Astrocyte of the cerebellum (primary cell): ENCODE measurements around the gene TMEM212.

Experiments used
- DNase-seq: peaks from one replicate; pipeline ENCODE4 v3.0.0-alpha.2; 2011; ENCODE audit warnings: low read depth
- H3K4me3 ChIP-seq: 2 replicates; pipeline ENCODE4 v1.5.1; 2011; ENCODE audit warnings: mild to moderate bottlenecking, low read depth, low read length, moderate library complexity
- in situ Hi-C: cut with HindIII; loops from 2 replicates; pipeline ENCODE4 v1.10.0; 2017; ENCODE audit warnings: low sequenced_read_pairs
- TF ChIP-seq, protein P1 (sequence below): IDR thresholded peaks from 2 replicates; pipeline ENCODE4 v1.5.1; 2012; ENCODE audit warnings: low read length, low read depth, moderate library complexity, mild to moderate bottlenecking; ENCODE audit errors: missing control alignments

TMEM212 gene

DNA sequence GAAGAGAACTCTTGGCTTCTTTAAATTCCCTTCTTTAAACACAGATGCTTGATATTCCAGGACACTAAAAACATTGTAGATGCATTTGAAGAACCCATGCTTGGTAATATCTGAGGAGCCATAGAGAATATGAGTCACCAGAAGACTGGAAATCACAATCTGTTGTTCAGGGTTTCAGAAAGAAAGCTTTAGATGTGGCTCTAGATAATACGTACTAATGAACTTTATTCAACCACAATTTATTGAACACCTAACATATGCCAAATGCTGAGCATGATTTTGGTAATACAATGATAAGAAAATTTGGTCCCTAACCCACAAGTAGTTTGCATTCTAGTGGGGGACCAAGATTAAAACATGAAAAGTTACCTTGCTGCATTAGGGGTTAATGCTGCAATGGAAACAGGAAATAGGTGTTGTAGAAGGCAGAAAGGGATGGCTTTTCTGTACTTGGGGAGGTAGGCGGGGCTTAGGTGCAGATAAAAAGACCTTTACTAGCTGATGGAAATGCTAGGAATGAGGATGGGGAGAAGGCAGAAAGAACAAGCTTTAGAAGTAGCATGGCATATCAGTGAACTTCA is 21.3 kb upstream of the TMEM212 start:
- DNase-seq, result no peak
- no peak overlapping the region for H3K4me3 ChIP-seq
- in situ Hi-C loops, result no loop called here
- TF ChIP-seq, protein P1, sequence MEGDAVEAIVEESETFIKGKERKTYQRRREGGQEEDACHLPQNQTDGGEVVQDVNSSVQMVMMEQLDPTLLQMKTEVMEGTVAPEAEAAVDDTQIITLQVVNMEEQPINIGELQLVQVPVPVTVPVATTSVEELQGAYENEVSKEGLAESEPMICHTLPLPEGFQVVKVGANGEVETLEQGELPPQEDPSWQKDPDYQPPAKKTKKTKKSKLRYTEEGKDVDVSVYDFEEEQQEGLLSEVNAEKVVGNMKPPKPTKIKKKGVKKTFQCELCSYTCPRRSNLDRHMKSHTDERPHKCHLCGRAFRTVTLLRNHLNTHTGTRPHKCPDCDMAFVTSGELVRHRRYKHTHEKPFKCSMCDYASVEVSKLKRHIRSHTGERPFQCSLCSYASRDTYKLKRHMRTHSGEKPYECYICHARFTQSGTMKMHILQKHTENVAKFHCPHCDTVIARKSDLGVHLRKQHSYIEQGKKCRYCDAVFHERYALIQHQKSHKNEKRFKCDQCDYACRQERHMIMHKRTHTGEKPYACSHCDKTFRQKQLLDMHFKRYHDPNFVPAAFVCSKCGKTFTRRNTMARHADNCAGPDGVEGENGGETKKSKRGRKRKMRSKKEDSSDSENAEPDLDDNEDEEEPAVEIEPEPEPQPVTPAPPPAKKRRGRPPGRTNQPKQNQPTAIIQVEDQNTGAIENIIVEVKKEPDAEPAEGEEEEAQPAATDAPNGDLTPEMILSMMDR, result no peak

DNA sequence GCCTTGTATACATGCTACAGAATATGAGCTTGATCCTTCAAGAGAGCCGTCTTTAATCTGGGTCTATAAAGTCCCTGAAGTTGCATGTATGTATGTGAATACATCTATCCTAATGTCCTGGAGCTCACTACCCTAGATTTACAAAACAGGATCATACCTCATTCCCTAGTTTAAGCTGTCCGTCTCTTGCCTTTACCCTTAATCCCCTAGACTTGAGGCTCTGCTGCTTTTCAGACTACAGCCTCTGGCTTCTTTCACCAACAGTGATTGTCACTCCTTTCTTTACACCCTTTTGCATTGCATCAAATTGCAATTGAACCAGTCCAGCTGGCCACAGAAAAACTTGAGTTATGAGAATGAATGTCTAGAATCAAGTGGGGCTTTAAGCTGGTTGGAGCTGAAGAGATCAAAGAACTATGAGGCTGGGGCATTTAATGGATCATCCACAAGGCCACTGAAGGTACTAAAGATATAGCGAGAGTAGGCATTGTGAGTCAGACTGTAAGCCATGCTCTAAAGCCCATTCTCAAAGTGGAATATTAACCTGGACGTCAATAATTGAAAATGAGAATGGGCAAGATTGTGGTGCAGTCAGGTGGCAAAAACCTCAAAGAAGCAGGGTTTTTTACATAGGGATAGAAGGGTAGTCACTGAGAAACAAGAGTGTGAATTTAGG is 20.6 kb upstream of the TMEM212 start:
- H3K4me3 ChIP-seq, result no peak overlapping the region
- DNase-seq, result no peak
- TF ChIP-seq, protein P1, result no peak
- in situ Hi-C loops, result no loop called here

DNA sequence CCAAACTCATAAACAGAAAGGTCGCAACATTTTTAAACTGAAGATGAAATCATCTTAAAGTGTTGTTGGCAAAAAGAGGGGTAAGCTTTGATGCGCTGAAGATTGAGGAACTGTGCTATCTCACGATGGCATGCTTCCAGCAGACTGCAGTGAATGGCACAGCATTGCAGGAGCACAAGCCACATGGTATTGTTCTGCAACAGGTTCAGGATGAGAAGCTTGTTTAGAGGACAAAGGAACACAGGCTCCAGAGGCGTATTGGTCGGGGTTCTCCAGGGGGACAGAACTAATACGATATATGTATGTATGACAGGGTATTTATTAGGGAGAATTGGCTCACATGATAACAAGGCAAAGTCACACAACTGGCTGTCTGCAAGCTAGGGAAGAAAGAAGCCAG is 19.0 kb upstream of the TMEM212 start:
- DNase-seq, result no peak
- in situ Hi-C loops, result no loop called here

DNA sequence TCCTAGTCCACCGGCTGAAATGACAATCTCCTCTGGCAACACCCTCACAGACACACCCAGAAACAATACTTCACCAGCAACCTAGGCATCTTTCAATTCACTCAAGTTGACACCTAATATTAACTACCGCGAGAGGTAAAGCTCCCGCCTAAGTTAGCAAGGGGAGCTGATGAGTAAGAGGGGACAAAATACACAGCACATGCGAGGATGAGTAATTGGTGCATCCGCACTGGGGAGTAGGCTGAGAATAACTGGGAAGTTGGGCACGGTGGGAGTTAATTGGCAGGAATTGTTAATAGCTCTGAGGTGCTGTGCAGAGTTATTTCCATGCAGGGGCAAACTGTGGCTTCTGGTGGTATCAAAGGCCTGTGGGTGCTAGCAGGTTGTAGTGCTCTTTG is 18.3 kb upstream of the TMEM212 start:
- TF ChIP-seq, protein P1, result no peak
- no peak overlapping the region for H3K4me3 ChIP-seq
- in situ Hi-C loops, result no loop called here
- DNase-seq, result no peak

More for the DNA sequence above, 19.0 kb upstream of the TMEM212 start:
- TF ChIP-seq, protein P1, result no peak
- H3K4me3 ChIP-seq, result no peak overlapping the region

DNA sequence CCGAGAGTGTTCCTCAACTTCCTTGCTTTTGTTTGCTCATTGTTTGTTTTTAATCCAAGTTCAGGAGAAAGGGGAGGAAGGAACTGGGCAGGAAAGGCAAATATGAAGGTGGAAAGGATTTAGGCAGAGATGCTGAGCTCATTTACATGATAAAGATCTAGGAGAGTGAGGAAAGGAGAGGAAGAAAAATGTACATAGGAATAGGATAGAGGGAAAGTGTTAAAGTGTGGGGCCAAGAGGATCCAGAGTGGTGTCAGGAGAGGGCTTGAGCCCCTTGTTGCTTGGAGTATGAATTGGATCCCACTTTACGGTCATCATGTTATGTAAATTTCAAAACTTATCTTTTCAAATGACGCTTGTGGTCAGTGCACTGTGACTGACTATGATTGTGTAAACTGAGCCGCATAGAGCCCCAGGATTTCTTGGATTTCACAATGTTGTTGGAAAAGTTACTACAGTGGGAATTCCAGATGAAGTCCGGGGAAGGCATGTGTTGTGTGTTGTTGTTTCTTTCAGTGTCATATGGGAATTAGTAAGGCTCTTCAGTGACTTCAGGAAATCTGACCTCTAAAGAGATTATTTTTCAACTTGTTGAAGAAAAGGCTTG is 17.8 kb upstream of the TMEM212 start:
- DNase-seq, result no peak
- no peak overlapping the region for H3K4me3 ChIP-seq
- in situ Hi-C loops, result no loop called here
- TF ChIP-seq, protein P1, result no peak

DNA sequence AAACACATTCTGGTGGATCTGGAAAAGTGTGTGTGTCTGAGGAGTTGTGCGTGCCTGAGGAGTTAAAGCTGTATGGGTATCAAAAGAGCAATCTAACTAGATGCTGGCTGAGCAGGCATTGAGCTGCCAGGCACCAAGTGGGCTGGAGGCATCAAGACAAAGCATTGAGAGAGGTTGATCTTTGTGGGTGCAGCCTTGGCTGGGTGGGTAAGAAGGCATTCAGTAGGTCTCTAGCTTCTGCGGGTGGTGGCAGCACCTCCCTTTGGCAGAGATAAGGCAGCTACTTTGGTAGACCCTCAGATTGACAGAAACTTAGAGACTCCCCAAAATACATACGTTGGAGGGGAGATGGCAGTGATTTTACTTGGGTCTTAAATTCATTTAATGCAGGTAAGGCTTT is 15.8 kb upstream of the TMEM212 start:
- in situ Hi-C loops, result no loop called here
- no peak for DNase-seq
- TF ChIP-seq, protein P1, result no peak
- H3K4me3 ChIP-seq, result no peak overlapping the region
